HAP-1 (cell line): ENCODE results near the gene ROGDI.

Experiments used
- DNase-seq, 2 experiments: peaks; one replicate each; pipeline ENCODE4 v3.0.0-alpha.2; 2016 to 2020; ENCODE audit warnings: low spot score in 2 of 2
- H3K27me3 ChIP-seq: fragments of 250-450 bp; sonication (Bioruptor Pico); 2 replicates; pipeline ENCODE4 v1.5.1; 2020; ENCODE audit warnings: low read depth, mild to moderate bottlenecking, moderate library complexity
- H3K36me3 ChIP-seq: fragments of 250-450 bp; sonication (Bioruptor Pico); replicated peaks from 2 replicates; pipeline ENCODE4 v1.5.1; 2020; ENCODE audit warnings: mild to moderate bottlenecking
- H3K4me1 ChIP-seq: fragments of 250-450 bp; sonication (Bioruptor Pico); 2 replicates; pipeline ENCODE4 v1.5.1; 2020; ENCODE audit warnings: mild to moderate bottlenecking
- H3K4me3 ChIP-seq: fragments of 250-450 bp; sonication (Bioruptor Pico); 2 replicates; pipeline ENCODE4 v1.5.1; 2020; ENCODE audit warnings: mild to moderate bottlenecking, moderate library complexity
- H3K9me3 ChIP-seq: fragments of 250-450 bp; sonication (Bioruptor Pico); 2 replicates; pipeline ENCODE4 v1.5.1; 2020; ENCODE audit warnings: mild to moderate bottlenecking, moderate library complexity
- in situ Hi-C: fragments of 300-500 bp; cut with MboI; formaldehyde crosslinking; loops from 3 replicates; pipeline ENCODE4 v1.14.3; 2020; ENCODE audit warnings: low sequenced_read_pairs, inconsistent platforms, mixed read lengths

Gene ROGDI

GRCh38 chr16:4777339-4778049 lies 24.9 kb downstream of the ROGDI start:
- Histone ChIP-seq H3K36me3 (no peaks in the 10 kb centered on the region), H3K27me3 (no peaks in the 10 kb centered on the region), H3K4me3 (no peak overlapping the region), H3K4me1 (peaks cover 3% of the 10 kb centered on the region; the same call in 1 of the 2 replicates), H3K9me3 (no peaks in the 10 kb centered on the region)
- in situ Hi-C loops = no loop called here
- DNase-seq = no peak

- in situ Hi-C loops = no loop called here
- H3K4me3 ChIP-seq = no peak overlapping the region
- DNase-seq = no peak
- H3K4me1 ChIP-seq = peaks cover 3% of the 10 kb centered on the region; the same call in 1 of the 2 replicates
- H3K27me3 ChIP-seq = no peaks in the 10 kb centered on the region
- H3K9me3 ChIP-seq = no peaks in the 10 kb centered on the region
- H3K36me3 ChIP-seq = no peaks in the 10 kb centered on the region
Measured at GRCh38 chr16:4776141-4776705, 26.2 kb downstream of the ROGDI start.

GRCh38 chr16:4775005-4775404 lies 27.4 kb downstream of the ROGDI start:
- no peak for DNase-seq
- in situ Hi-C loops = no loop called here
- Histone ChIP-seq H3K27me3 (no peaks in the 10 kb centered on the region), H3K4me3 (no peak overlapping the region), H3K4me1 (peaks cover 3% of the 10 kb centered on the region; the same call in 1 of the 2 replicates), H3K36me3 (no peaks in the 10 kb centered on the region), H3K9me3 (no peaks in the 10 kb centered on the region)

GRCh38 chr16:4772351-4772750 lies 30.1 kb downstream of the ROGDI start:
- no peaks in the 10 kb centered on the region for H3K36me3 ChIP-seq
- no peaks in the 10 kb centered on the region for H3K9me3 ChIP-seq
- H3K4me1 ChIP-seq = peaks cover 4% of the 10 kb centered on the region; the same call in 1 of the 2 replicates
- H3K4me3 ChIP-seq = no peak overlapping the region
- no peak for DNase-seq
- no peaks in the 10 kb centered on the region for H3K27me3 ChIP-seq
- in situ Hi-C loops = no loop called here

- H3K27me3 ChIP-seq = no peaks in the 10 kb centered on the region
- no peaks in the 10 kb centered on the region for H3K9me3 ChIP-seq
- in situ Hi-C loops = no loop called here
- H3K36me3 ChIP-seq = no peaks in the 10 kb centered on the region
- H3K4me3 ChIP-seq = no peak overlapping the region
- DNase-seq = no peak
- H3K4me1 ChIP-seq = peaks cover 4% of the 10 kb centered on the region; the same call in 1 of the 2 replicates
Measured at GRCh38 chr16:4771646-4772045, 30.8 kb downstream of the ROGDI start.

GRCh38 chr16:4769306-4769638 lies 33.2 kb downstream of the ROGDI start:
- peaks cover 4% of the 10 kb centered on the region; the same call in 1 of the 2 replicates for H3K4me1 ChIP-seq
- no peaks in the 10 kb centered on the region for H3K9me3 ChIP-seq
- peaks cover 5% of the 10 kb centered on the region for H3K36me3 ChIP-seq
- H3K27me3 ChIP-seq = no peaks in the 10 kb centered on the region
- H3K4me3 ChIP-seq = no peak overlapping the region; the same call in 1 of the 2 replicates
- DNase-seq = no peak
- in situ Hi-C loops = no loop called here

GRCh38 chr16:4768549-4769305 lies 33.7 kb downstream of the ROGDI start:
- Histone ChIP-seq H3K4me1 (0 out of 2 replicates have a peak, but pooled peaks cover 2% of the 10 kb centered on the region), H3K9me3 (no peaks in the 10 kb centered on the region), H3K36me3 (peaks cover 10% of the 10 kb centered on the region), H3K4me3 (peak overlapping the region; percentile 39), H3K27me3 (no peaks in the 10 kb centered on the region)
- in situ Hi-C loops = no loop called here
- peak; percentile 92 to 97 for DNase-seq

- Histone ChIP-seq H3K27me3 (no peaks in the 10 kb centered on the region), H3K4me1 (0 out of 2 replicates have a peak, but pooled peaks cover 2% of the 10 kb centered on the region), H3K4me3 (peak overlapping the region; percentile 39), H3K36me3 (peaks cover 14% of the 10 kb centered on the region), H3K9me3 (no peaks in the 10 kb centered on the region)
- DNase-seq = peak; percentile 11 to 36
- in situ Hi-C loops = no loop called here
Measured at GRCh38 chr16:4767872-4768548, 34.4 kb downstream of the ROGDI start.

- peak within 1 kb of the TSS; percentile 77 for H3K4me3 ChIP-seq
- H3K4me1 ChIP-seq = 0 out of 2 replicates have a peak, but pooled peaks cover 2% of the 10 kb centered on the region
- peaks cover 22% of the 10 kb centered on the region for H3K36me3 ChIP-seq
- H3K27me3 ChIP-seq = no peaks in the 10 kb centered on the region
- in situ Hi-C loops = no loop called here
- no peaks in the 10 kb centered on the region for H3K9me3 ChIP-seq
- DNase-seq = peak; percentile 95 to 99
Measured at GRCh38 chr16:4766875-4767628, 35.4 kb downstream of the ROGDI start, which contains the start of gene ZNF500. Gene ZNF500 (minus strand): TSS chr16:4767162. CDS start chr16:4765978, 1,184 bp downstream.

- DNase-seq = no peak
- H3K36me3 ChIP-seq = peaks cover 32% of the 10 kb centered on the region
- in situ Hi-C loops = no loop called here
- H3K4me1 ChIP-seq = 0 out of 2 replicates have a peak, but pooled peaks cover 2% of the 10 kb centered on the region
- no peaks in the 10 kb centered on the region for H3K27me3 ChIP-seq
- no peaks in the 10 kb centered on the region for H3K9me3 ChIP-seq
- peak overlapping the region; percentile 77 for H3K4me3 ChIP-seq
Measured at GRCh38 chr16:4765511-4766474, 36.6 kb downstream of the ROGDI start.

GRCh38 chr16:4763791-4764190 lies 38.6 kb downstream of the ROGDI start:
- Histone ChIP-seq H3K36me3 (peaks cover 45% of the 10 kb centered on the region), H3K27me3 (no peaks in the 10 kb centered on the region), H3K4me3 (no peak overlapping the region), H3K4me1 (0 out of 2 replicates have a peak, but pooled peaks cover 2% of the 10 kb centered on the region), H3K9me3 (no peaks in the 10 kb centered on the region)
- in situ Hi-C loops = no loop called here
- DNase-seq = no peak

GRCh38 chr16:4762205-4762604 lies 40.2 kb downstream of the ROGDI start:
- Histone ChIP-seq H3K4me3 (no peak overlapping the region), H3K9me3 (no peaks in the 10 kb centered on the region), H3K27me3 (no peaks in the 10 kb centered on the region), H3K36me3 (peaks cover 58% of the 10 kb centered on the region), H3K4me1 (no peaks in the 10 kb centered on the region)
- in situ Hi-C loops = no loop called here
- no peak for DNase-seq
